Measurements from ENCODE around the gene RNF166. TPM values are rescaled to one million over a fixed set of nuclear protein-coding genes. Genes with fewer than 3 reads are reported as not detected.

RNF166 gene
- total and polyA plus RNA-seq, 2 of the 13 experiments (the other 11 are each of a cell fraction or from before 2014, with no cell fraction given), result 21.4 to 23.0 TPM

- TF ChIP-seq ZNF296 (CRISPR knock-in tag; conservative IDR thresholded peaks at IDR 0.05) (no peak; the same call in 1 of the 2 replicates), ZNF800 (CRISPR knock-in tag; IDR thresholded peaks at IDR 0.05) (no peak), TSC22D2 (CRISPR knock-in tag; IDR thresholded peaks at IDR 0.05; ENCODE audit: borderline replicate concordance) (0 out of 2 replicates have a peak, but pooled peaks have one; percentile 38), ZNF782 (CRISPR knock-in tag; IDR thresholded peaks at IDR 0.05; ENCODE audit: borderline replicate concordance) (no peak; the same call in 1 of the 2 replicates), ZNF333 (CRISPR knock-in tag; IDR thresholded peaks at IDR 0.05; ENCODE audit: borderline replicate concordance) (peak; percentile 72; the same call in 1 of the 2 replicates), SP1 (IDR thresholded peaks at IDR 0.05) (no peak), SP1 (CRISPR knock-in tag; IDR thresholded peaks at IDR 0.05) (peak; percentile 3; the same call in 1 of the 2 replicates), GATA4 (IDR thresholded peaks at IDR 0.05; ENCODE audit: borderline replicate concordance, low read depth) (no peak), TBX3 (IDR thresholded peaks at IDR 0.05; ENCODE audit: borderline replicate concordance) (no peak), ZNF556 (CRISPR knock-in tag; IDR thresholded peaks at IDR 0.05; ENCODE audit: borderline replicate concordance) (peak; percentile 96; the same call in 1 of the 2 replicates), ZIK1 (CRISPR knock-in tag; IDR thresholded peaks at IDR 0.05; ENCODE audit: borderline replicate concordance, low read depth) (peak; percentile 91), ZNF501 (CRISPR knock-in tag; IDR thresholded peaks at IDR 0.05) (peak; percentile 85; the same call in 1 of the 2 replicates), SMARCC2 (IDR thresholded peaks at IDR 0.05) (no peak), ZNF350 (CRISPR knock-in tag; IDR thresholded peaks at IDR 0.05; ENCODE audit: borderline replicate concordance, low read depth) (peak; percentile 96; the same call in 1 of the 2 replicates), DR1 (CRISPR knock-in tag; IDR thresholded peaks at IDR 0.05) (no peak), THAP7 (CRISPR knock-in tag; IDR thresholded peaks at IDR 0.05) (no peak), ZNF276 (CRISPR knock-in tag; IDR thresholded peaks at IDR 0.05; ENCODE audit: low read depth) (no peak), HOXA7 (CRISPR knock-in tag; IDR thresholded peaks at IDR 0.05) (no peak), ZNF354B (CRISPR knock-in tag; IDR thresholded peaks at IDR 0.05) (no peak), ADNP (CRISPR knock-in tag; IDR thresholded peaks at IDR 0.05) (no peak), ZNF740 (CRISPR knock-in tag; IDR thresholded peaks at IDR 0.05) (no peak), ZNF234 (CRISPR knock-in tag; conservative IDR thresholded peaks at IDR 0.05) (no peak), MXD3 (CRISPR knock-in tag; IDR thresholded peaks at IDR 0.05) (peak; percentile 92)
These were observed 5.3 kb downstream of the RNF166 start (continued) for GRCh38 chr16:88700636-88701482.
